OCI-LY3 (cell line): ENCODE measurements around the gene CAVIN3.

ENCODE experiments used
- H2AFZ ChIP-seq: fragments of 200-600, 300-600 bp; shearing (Covaris generic); 2 replicates; pipeline ENCODE4 v1.6.0; 2014; ENCODE audit warnings: antibody characterized with exemption, low read depth, low read length
- H3K27ac ChIP-seq: fragments of 200-600, 300-600 bp; sonication (generic); 2 replicates; pipeline ENCODE4 v1.5.1; 2014; ENCODE audit warnings: mild to moderate bottlenecking, low read length, moderate library complexity, mixed read lengths
- H3K27me3 ChIP-seq: fragments of 200-600, 300-600 bp; sonication (generic); 2 replicates; pipeline ENCODE4 v1.6.1; 2014; ENCODE audit warnings: low read depth, low read length, mixed read lengths
- H3K36me3 ChIP-seq: fragments of 200-600, 300-600 bp; sonication (generic); replicated peaks from 2 replicates; pipeline ENCODE3; 2014; ENCODE audit warnings: low read depth, low read length, mixed read lengths
- H3K4me1 ChIP-seq: fragments of 300-600, 200-600 bp; sonication (generic); 2 replicates; pipeline ENCODE4 v1.6.1; 2014; ENCODE audit warnings: low read length, mixed read lengths
- H3K4me2 ChIP-seq: fragments of 200-600, 300-600 bp; sonication (generic); 2 replicates; pipeline ENCODE4 v1.6.1; 2014; ENCODE audit warnings: low read length, mixed read lengths
- H3K4me3 ChIP-seq: fragments of 300-600, 200-600 bp; sonication (generic); 2 replicates; pipeline ENCODE4 v1.5.1; 2014; ENCODE audit warnings: antibody characterized with exemption, mild to moderate bottlenecking, low read length, moderate library complexity
- H3K79me2 ChIP-seq: fragments of 300-600, 200-600 bp; shearing (Covaris generic); 2 replicates; pipeline ENCODE4 v1.6.1; 2014; ENCODE audit warnings: mild to moderate bottlenecking, low read length, mixed read lengths
- H3K9ac ChIP-seq: fragments of 300-600, 200-600 bp; shearing (Covaris generic); 2 replicates; pipeline ENCODE4 v1.6.0; 2014; ENCODE audit warnings: mild to moderate bottlenecking, low read length, moderate library complexity
- H3K9me3 ChIP-seq: fragments of 200-600, 300-600 bp; shearing (Covaris generic); 2 replicates; pipeline ENCODE4 v1.6.1; 2014; ENCODE audit warnings: low read length, mixed read lengths; ENCODE audit not compliant: insufficient read depth
- H4K20me1 ChIP-seq: fragments of 200-600, 300-600 bp; sonication (generic); 2 replicates; pipeline ENCODE4 v1.6.1; 2016; ENCODE audit warnings: low read length, mixed read lengths; ENCODE audit not compliant: insufficient read depth
- CTCF ChIP-seq: fragments of 200-600, 300-600 bp; sonication (generic); IDR thresholded peaks from 2 replicates; pipeline ENCODE4 v1.5.1; 2014; ENCODE audit warnings: antibody characterized with exemption, low read length, low read depth
- EZH2phosphoT487 ChIP-seq: fragments of 200-600 bp; shearing (Covaris generic); IDR thresholded peaks from 2 replicates; pipeline ENCODE4 v1.6.1; 2018; ENCODE audit warnings: antibody characterized with exemption, mixed run types, low read depth

Gene CAVIN3

GRCh38 chr11:6354651-6355485 is 34.6 kb upstream of the CAVIN3 start:
- Histone ChIP-seq H3K4me1 (no peaks in the 10 kb centered on the region), H2AFZ (no peak overlapping the region), H3K79me2 (no peaks in the 10 kb centered on the region), H3K27ac (no peak overlapping the region), H3K27me3 (peaks cover 23% of the 10 kb centered on the region; the same call in 1 of the 2 replicates), H3K4me3 (no peak overlapping the region), H3K36me3 (no peaks in the 10 kb centered on the region), H3K9me3 (no peaks in the 10 kb centered on the region), H4K20me1 (no peaks in the 10 kb centered on the region), H3K4me2 (no peak overlapping the region), H3K9ac (no peak overlapping the region)
- no peak for TF ChIP-seq EZH2phosphoT487
- TF ChIP-seq CTCF = no peak

- Histone ChIP-seq H4K20me1 (no peaks in the 10 kb centered on the region), H3K79me2 (no peaks in the 10 kb centered on the region), H3K9ac (no peak overlapping the region), H3K27ac (no peak overlapping the region), H2AFZ (peak overlapping the region; percentile 93), H3K4me1 (no peaks in the 10 kb centered on the region), H3K4me2 (peak overlapping the region; percentile 44), H3K4me3 (no peak overlapping the region), H3K27me3 (peaks cover 27% of the 10 kb centered on the region; the same call in 1 of the 2 replicates), H3K9me3 (no peaks in the 10 kb centered on the region), H3K36me3 (no peaks in the 10 kb centered on the region)
- TF ChIP-seq EZH2phosphoT487 = no peak
- peak; percentile 99 for TF ChIP-seq CTCF
Observed at GRCh38 chr11:6353367-6353987, 33.2 kb upstream of the CAVIN3 start.

DNA sequence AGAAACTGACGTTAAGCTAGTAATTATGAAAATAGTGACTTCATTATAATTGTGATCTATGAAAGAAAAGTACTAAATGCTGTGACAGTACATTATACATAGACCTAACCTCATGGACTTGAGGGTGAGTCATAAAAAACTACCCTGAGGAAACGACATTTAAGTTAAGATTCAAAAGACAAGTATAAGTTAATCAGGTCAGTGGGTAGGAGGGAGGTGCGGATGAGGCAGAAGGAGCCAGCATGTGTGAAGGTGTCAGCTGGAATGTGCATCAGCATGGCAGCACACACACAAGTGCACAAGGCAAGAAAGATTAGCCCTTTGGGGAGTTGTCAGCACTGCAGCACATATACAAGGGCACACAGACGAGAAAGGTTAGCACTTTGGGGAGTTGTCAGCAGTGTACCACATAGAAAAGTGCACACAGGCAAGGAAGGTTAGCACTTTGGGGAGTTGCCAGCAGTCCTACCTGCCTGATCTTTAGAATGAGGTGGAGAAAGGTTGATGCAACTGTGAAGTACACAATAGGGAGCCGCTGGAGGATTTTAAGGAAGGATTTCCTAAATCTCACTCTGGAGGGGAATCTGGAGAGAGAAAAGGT is 31.6 kb upstream of the CAVIN3 start:
- Histone ChIP-seq H3K36me3 (no peaks in the 10 kb centered on the region), H3K27ac (no peak overlapping the region), H3K79me2 (no peaks in the 10 kb centered on the region), H3K27me3 (peaks cover 27% of the 10 kb centered on the region; the same call in 1 of the 2 replicates), H3K4me3 (no peak overlapping the region), H3K9ac (no peak overlapping the region), H3K4me2 (no peak overlapping the region), H3K4me1 (no peaks in the 10 kb centered on the region), H2AFZ (no peak overlapping the region), H4K20me1 (no peaks in the 10 kb centered on the region), H3K9me3 (no peaks in the 10 kb centered on the region)
- TF ChIP-seq CTCF (no peak), EZH2phosphoT487 (no peak)

DNA sequence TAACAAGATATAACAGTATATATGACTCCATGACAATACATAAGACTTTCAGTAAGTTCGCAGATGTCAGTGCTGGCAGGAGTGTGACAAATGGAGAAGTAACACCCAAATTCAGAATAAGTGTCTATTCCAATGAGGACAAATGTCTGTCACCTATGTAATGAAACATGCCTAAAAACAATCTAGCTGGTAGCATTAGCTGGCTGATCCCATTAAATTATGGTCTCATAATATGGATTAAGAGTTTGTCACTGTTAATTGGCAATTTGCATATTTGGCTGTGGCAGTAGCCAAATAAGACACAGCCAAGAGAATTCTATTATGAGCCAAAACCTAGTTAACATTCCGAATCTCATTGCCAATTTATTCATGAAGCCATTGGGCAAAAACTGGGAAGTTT is 30.2 kb upstream of the CAVIN3 start:
- Histone ChIP-seq H3K9ac (no peak overlapping the region), H3K27ac (no peak overlapping the region), H4K20me1 (no peaks in the 10 kb centered on the region), H3K4me1 (peaks cover 11% of the 10 kb centered on the region), H3K4me3 (no peak overlapping the region), H3K4me2 (no peak overlapping the region), H3K27me3 (peaks cover 27% of the 10 kb centered on the region; the same call in 1 of the 2 replicates), H3K79me2 (no peaks in the 10 kb centered on the region), H3K9me3 (no peaks in the 10 kb centered on the region), H2AFZ (no peak overlapping the region), H3K36me3 (no peaks in the 10 kb centered on the region)
- TF ChIP-seq CTCF (no peak), EZH2phosphoT487 (no peak)
